ENCODE measurements around the gene TERB2.
"Not testable (repeated sequence)": the region's sequence is repeated elsewhere in the genome, so short reads cannot be mapped to it uniquely, and the experiment has no call there.

The TERB2 gene

DNA sequence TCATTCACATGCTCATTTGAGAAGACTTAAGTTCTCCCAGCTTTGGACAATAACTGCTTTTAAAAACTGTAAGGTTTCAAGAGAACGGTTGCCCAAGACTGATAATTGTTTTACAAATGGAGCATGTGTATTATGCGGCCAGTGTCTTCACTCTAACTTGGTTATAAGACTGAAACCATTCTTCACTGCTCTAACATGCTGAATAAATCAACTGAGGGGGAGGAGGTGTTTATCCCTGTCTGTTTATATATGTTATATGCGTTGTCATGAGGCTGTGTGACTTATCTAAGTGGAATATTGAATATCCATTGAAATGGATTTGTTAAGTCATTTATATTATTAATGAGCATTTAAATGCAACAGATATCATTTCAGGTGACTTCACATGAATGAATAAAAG, 41.1 kb downstream of the TERB2 start:
- in situ Hi-C loops (cut with HindIII; ENCODE audit: low pct_ligation_motif_present, low pct_unique_long_range_greater_than_20kb, low sequenced_read_pairs); DNase-seq: not testable (repeated sequence)

DNA sequence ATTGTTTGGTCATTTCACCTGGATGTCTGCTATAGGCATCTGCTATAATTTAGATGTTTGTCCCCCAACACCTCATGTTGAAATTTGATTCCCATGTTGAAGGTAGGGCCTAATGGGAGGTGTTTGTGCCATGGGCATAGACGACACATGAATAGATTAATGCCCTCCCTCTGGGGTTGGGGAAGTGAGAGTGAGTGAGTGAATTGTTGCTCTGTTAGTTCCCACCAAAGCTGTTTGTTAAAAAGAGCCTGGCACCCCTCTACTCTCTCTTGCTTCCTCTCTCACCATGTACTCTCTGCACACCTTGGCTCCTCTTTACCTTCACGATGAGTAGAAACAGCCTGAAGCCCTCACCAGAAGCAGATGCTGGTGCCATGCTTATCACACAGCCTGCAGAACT, 42.6 kb downstream of the TERB2 start:
- in situ Hi-C loops (cut with HindIII; ENCODE audit: low pct_ligation_motif_present, low pct_unique_long_range_greater_than_20kb, low sequenced_read_pairs), result no loop called here

DNA sequence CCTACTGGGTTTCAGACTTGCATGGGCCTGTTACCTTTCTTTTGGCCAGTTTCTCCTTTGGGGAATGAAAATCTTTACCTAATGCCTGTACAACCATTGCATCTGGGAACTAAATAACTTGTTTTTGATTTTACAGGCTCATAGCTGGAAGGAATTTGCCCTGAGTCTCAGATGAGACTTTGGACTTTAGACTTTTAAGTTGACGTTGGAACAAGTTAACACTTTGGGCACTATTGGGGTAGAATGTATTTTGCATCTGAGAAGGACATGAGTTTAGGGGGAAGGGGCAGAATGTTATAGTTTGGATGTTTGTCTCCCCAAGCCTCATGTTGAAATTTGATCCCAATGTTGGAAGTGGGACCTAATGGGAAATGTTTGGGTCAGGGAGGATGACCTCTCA, 44.7 kb downstream of the TERB2 start:
- in situ Hi-C loops (cut with HindIII; ENCODE audit: low pct_ligation_motif_present, low pct_unique_long_range_greater_than_20kb, low sequenced_read_pairs); DNase-seq: not testable (repeated sequence)

More for the DNA sequence above, 42.6 kb downstream of the TERB2 start:
- no peak for DNase-seq

DNA sequence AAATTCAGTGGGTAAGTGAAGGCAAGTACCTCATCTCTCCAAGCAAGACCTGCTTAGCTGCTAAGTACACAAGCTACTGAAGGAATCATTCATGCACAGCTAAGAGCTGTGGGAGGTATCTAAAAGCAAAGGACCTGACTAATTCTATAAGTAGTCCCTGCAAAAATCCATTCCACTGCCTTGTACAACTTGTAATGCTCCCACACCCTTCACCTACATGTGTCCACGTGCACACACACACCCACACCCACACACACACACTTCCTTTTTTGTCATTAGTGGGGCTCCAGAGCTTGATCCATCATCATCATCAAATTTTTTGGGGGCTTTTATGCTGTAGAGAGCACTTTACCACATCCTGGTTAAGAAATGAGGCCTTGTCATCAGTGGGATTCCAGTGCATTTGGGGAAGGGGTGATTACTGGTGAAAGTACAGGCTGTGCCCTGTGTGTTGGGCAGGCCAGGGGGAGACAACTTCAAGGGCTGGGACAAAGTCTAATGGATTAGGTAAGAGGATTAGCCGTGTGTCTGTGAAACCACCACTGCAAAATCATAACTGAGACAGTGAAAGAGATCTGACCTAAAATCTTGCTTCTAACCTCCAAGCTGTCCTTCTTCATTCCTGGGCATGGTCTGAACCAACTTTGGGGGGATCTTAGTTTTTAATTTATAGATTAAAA, 47.4 kb downstream of the TERB2 start:
- DNase-seq; in situ Hi-C loops (cut with HindIII; ENCODE audit: low pct_ligation_motif_present, low pct_unique_long_range_greater_than_20kb, low sequenced_read_pairs): not testable (repeated sequence)

DNA sequence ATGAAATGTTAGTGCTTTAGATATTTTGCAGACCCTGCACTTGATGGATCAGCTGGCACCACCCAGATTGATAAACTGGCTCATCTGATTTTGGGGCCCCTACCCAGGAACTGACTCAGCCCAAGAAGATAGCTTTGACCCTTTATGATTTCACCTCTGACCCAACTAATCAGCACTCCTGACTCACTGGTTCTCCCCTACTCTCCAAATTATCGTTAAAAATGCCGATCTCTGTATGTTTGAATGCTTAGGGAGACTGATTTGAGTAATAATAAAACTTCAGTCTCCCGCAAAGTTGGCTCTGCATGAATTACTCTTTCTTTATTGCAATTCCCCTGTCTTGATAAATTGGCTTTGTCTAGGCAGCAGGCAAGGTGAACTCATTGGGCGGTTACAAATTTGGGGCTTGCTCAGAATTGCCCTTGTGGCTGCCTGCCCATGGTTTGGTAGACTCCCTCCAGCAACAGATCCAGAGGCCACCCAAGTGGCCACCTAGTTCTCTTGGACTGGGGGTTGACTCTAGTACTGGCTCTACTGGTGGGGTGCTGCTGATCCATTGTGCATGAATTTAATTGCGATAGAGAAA, 48.2 kb downstream of the TERB2 start:
- in situ Hi-C loops (cut with HindIII; ENCODE audit: low pct_ligation_motif_present, low pct_unique_long_range_greater_than_20kb, low sequenced_read_pairs); DNase-seq: not testable (repeated sequence)

DNA sequence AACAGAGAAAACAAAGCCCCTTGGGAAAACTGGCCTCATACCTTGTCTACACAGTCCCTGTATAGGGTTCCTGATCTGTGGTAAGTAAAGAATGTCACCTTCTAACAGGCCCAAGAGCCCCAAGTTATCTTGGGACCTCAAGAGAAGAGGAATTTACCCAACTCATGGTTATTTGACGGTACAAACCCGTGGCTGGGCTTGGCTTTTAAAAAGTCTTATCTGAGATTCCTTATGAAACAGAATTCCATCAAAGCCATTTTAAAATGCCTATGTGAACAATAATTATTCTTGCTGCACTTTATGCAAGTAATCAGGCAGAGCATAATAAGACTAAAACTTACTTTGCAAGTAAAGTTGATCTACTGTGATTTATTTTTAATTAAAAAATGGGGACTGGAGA, 52.6 kb downstream of the TERB2 start:
- no peak for DNase-seq
- in situ Hi-C loops (cut with HindIII; ENCODE audit: low pct_ligation_motif_present, low pct_unique_long_range_greater_than_20kb, low sequenced_read_pairs), result no loop called here

DNA sequence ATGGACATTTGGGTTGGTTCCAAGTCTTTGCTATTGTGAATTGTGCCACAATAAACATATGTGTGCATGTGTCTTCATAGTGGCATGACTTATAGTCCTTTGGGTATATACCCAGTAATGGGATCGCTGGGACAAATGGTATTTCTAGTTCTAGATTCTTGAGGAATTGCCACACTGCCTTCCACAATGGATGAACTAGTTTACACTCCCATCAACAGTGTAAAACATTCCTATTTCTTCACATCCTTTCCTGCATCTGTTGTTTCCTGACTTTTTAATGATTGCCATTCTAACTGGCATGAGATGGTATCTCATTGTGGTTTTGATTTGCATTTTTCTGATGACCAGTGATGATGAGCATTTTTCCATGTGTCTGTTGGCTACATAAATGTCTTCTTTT, 58.6 kb downstream of the TERB2 start:
- in situ Hi-C loops (cut with HindIII; ENCODE audit: low pct_ligation_motif_present, low pct_unique_long_range_greater_than_20kb, low sequenced_read_pairs); DNase-seq: not testable (repeated sequence)

DNA sequence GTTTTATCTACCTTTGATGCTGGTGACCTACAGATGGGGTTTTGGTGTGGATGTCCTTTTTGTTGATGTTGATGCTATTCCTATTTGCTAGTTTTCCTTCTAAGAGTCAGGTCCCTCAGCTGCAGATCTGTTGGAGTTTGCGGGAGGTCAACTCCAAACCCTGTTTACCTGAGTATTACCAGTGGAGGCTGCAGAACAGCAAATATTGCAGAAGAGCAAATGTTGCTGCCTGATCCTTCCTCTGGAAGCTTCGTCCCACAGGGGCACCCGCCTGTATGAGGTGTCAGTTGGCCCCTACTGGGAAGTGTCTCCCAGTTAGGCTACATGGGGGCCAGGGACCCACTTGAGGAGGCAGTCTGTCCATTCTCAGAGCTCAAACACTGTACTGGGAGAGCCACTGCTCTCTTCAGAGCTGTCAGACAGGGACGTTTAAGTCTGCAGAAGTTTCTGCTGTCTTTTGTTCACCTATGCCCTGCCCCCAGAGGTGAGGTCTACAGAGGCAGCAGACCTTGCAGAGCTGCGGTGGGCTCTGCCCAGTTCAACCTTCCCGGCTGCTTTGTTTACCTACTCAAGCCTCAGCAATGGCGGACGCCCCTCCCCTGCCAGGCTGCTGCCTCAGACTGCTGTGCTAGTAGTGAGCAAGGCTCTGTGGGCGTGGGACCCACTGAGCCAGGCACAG, 63.9 kb downstream of the TERB2 start:
- in situ Hi-C loops (cut with HindIII; ENCODE audit: low pct_ligation_motif_present, low pct_unique_long_range_greater_than_20kb, low sequenced_read_pairs); DNase-seq: not testable (repeated sequence)

DNA sequence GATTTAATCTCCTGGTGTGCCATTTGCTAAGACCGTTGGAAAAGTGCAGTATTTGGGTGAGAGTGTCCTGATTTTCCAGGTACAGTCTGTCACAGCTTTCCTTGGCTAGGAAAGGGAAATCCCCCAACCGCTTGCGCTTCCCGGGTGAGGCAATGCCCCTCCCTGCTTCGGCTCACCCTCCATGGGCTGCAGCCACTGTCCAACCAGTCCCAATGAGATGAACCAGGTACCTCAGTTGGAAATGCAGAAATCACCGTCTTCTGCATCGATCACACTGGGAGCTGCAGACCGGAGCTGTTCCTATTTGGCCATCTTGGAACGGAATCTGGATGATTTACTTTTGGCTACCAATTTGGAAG, 64.4 kb downstream of the TERB2 start:
- DNase-seq; in situ Hi-C loops (cut with HindIII; ENCODE audit: low pct_ligation_motif_present, low pct_unique_long_range_greater_than_20kb, low sequenced_read_pairs): not testable (repeated sequence)

DNA sequence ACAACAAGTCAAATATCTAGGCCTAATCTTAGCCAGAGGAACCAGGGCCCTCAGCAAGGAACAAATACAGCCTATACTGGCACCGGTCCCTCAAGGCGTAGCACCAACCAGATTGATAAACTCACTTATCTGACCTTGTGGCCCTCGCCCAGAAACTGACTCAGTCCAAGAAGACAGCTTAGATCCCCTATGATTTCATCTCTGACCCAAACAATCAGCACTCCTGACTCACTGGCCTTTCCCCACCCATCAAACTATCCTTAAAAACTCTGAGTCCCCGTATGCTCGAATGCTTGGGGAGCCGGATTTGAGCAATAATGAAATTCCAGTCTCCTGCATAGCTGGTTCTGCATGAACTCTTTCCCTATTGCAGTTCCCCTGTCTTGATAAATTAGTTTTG, 64.9 kb downstream of the TERB2 start:
- DNase-seq, result no peak
- in situ Hi-C loops (cut with HindIII; ENCODE audit: low pct_ligation_motif_present, low pct_unique_long_range_greater_than_20kb, low sequenced_read_pairs), result no loop called here

DNA sequence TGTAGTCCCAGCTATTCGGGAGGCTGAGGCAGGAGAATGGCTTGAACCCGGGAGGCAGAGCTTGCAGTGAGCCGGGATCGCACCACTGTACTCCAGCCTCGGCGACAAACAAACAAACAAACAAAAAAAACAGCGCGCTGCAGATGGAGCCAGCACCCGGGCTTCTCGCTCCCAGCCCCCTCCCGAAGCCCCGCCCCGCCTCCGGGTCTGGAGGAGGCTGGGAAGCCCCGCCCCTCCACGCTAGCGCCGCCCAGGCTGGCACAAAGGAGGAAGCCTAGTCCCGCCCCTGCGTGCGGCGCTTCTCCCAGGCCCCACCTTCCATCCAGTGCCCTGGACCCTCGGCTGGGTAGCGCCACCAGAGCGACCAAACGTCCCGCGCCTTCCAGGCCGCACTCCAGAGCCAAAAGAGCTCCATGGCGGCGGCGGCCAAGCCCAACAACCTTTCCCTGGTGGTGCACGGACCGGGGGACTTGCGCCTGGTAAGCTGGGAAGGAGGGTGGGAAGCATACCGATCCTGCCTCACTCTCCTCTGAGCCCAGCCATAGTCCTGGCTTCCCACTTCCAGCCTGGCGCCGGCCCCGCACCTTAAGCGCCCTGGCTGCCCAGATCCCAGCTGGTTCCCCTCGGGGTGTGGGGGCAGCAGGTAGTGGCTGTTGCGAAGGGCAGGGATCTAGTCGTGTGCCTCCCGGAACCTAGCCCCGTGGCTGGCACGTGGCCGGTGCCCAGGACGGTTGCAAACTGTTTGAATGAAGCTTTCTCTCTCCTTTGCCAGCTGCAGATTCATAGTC, 66.6 kb downstream of the TERB2 start, which contains the start of gene SORD:
Gene SORD (plus strand): TSS at position 325 of the 788 bp plus-strand sequence. CDS start 89 bp downstream, at position 414.
- peak; percentile 86 for DNase-seq
- in situ Hi-C loops (cut with HindIII; ENCODE audit: low pct_ligation_motif_present, low pct_unique_long_range_greater_than_20kb, low sequenced_read_pairs), result no loop called here

DNA sequence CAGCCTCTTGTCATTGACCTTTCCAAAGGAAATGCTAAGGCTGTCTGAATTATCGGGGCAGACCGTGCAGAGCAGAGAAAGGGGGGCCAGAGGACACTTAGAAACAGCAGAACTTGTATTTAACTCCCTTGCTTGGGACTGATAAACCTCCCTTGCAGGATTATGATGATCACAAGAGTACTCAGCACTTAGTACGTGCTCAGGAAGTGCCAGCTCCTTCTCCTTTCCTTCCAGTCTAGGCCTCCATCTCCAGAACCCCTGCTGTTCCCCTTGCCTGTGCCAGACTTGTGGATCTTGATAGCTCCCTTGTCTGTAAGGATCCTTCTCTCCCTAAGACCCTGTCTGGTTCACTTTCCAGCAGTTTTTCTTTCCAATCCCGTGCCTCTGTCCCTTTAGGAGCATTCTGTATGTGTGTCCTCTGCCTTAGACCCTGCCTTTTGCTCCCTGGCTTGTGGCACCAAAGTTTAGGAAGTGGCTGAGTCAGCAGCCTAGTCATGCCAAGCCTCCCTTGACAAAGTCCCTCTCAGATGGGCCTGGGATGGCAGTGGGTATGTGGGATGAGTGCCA, 67.3 kb downstream of the TERB2 start:
- peak; percentile 19 for DNase-seq

DNA sequence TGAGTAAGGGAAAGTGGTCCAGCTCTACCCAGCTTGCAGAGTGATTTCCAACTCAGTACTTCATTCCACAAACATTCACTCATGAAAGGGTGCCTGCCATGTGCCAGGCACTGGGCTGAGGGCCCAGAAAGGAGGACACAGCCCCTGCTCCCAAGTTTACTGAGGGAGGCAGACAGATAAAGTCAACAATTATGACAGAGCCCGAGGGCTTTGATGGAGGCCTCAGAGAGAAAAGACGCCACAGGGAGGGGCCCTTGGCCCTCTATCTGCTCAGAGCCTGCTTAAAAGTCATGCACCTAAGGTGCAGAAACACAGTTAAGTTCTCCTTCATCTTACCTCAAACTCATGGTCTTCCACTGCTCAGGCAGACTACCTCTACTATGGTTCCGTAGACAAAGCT, 68.2 kb downstream of the TERB2 start:
- DNase-seq; in situ Hi-C loops (cut with HindIII; ENCODE audit: low pct_ligation_motif_present, low pct_unique_long_range_greater_than_20kb, low sequenced_read_pairs): not testable (repeated sequence)

More for the DNA sequence above, 67.3 kb downstream of the TERB2 start:
- in situ Hi-C loops (cut with HindIII; ENCODE audit: low pct_ligation_motif_present, low pct_unique_long_range_greater_than_20kb, low sequenced_read_pairs), result no loop called here

DNA sequence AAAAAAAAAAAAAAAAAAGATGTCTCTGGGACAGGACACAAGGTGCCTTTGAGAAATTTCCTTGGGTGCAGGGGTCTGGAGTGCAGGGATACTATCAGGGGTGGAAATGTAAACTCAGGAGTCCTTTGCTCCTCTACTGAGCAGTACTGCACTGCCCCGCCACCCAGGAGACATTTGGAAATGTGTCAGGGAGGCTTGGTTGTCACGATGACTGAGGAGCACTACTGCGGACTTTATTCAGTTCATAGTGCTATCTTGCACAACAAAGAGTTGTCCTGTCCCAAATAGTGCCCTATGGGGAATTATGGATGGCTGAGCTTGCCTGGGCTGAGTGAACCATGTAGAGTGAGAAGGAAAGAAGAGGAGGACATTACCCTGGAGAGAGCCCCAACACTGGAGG, 69.1 kb downstream of the TERB2 start:
- DNase-seq; in situ Hi-C loops (cut with HindIII; ENCODE audit: low pct_ligation_motif_present, low pct_unique_long_range_greater_than_20kb, low sequenced_read_pairs): not testable (repeated sequence)

DNA sequence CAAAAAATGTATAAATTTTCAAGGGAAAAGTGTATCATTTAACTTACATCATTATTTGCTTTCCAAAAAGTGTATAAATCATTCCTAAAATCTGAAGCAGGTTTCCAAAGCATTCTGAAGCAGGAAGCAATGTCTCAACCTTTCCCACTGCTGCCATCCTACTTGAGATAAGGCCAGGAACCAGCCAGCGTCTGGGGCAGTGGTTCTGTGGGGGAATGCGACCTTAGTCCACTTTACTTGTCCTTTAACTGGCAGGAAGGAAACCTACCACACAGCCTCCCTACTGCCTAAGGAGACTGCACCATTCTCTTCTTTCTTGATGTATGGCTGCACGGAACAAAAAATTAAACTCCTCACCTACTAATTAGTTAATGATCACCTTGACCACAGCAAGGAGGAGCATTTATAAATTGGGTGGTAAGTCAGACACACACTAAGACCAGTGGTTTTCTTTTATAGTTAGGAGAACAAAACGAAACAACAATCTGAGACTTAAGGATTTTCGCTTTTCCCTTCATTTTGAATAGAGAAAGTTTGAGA, 70.2 kb downstream of the TERB2 start:
- no peak for DNase-seq
- in situ Hi-C loops (cut with HindIII; ENCODE audit: low pct_ligation_motif_present, low pct_unique_long_range_greater_than_20kb, low sequenced_read_pairs), result no loop called here

DNA sequence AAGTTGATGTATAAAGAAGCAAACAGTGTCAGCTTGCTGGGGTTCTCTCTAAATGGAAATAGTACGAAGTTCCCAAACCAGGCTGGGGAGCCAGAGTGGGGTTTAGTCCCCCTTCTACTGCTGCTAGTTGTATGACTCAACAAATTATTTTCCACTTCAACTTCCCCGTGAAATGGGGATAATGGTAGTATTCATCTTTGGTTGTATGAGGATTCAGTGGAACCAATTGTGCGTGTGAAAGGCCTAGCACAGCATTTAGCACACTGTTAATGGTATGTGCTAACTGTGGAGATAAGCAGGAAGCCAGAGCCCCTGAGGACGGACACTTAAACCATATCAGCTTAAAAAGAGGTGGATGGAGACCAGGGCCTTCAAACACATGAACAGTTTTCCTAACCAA, 70.7 kb downstream of the TERB2 start:
- no peak for DNase-seq
- in situ Hi-C loops (cut with HindIII; ENCODE audit: low pct_ligation_motif_present, low pct_unique_long_range_greater_than_20kb, low sequenced_read_pairs), result no loop called here
